ENCODE measurements around the gene CTSO.

GRCh38 chr4:155974476-155974749 lies 20.7 kb upstream of the CTSO start:
- TF ChIP-seq CTCF (IDR thresholded peaks at IDR 0.05) (no peak), POLR2A (IDR thresholded peaks at IDR 0.05) (no peak)
